ENCODE data around the gene ZFP36. TPM values are rescaled to one million over a fixed set of nuclear protein-coding genes. Genes with fewer than 3 reads are reported as not detected.

Gene ZFP36, protein sequence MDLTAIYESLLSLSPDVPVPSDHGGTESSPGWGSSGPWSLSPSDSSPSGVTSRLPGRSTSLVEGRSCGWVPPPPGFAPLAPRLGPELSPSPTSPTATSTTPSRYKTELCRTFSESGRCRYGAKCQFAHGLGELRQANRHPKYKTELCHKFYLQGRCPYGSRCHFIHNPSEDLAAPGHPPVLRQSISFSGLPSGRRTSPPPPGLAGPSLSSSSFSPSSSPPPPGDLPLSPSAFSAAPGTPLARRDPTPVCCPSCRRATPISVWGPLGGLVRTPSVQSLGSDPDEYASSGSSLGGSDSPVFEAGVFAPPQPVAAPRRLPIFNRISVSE
- total RNA-seq (2021; ENCODE audit: unreplicated experiment) (414 TPM), Bru-seq, nascent RNA (percentile 100 among the genes with signal in this experiment), BruChase-seq, experiment 1, labeled RNA remaining after a 2-hour chase (percentile 99 among the genes with signal in this experiment), BruChase-seq, experiment 2, labeled RNA remaining after a 6-hour chase (percentile 99 among the genes with signal in this experiment)
- 369 TPM for polyA plus RNA-seq (2012; ENCODE audit: insufficient read length)
- long read RNA-seq, transcript ZFP36-203 (2 exons, 1,786 nt), result major isoform, 131 of 390 reads
- long read RNA-seq, partial matches to known transcripts, result 0 of 390 reads
- long read RNA-seq, other reads (novel, unspliced or antisense), result 258 of 390 reads

DNA sequence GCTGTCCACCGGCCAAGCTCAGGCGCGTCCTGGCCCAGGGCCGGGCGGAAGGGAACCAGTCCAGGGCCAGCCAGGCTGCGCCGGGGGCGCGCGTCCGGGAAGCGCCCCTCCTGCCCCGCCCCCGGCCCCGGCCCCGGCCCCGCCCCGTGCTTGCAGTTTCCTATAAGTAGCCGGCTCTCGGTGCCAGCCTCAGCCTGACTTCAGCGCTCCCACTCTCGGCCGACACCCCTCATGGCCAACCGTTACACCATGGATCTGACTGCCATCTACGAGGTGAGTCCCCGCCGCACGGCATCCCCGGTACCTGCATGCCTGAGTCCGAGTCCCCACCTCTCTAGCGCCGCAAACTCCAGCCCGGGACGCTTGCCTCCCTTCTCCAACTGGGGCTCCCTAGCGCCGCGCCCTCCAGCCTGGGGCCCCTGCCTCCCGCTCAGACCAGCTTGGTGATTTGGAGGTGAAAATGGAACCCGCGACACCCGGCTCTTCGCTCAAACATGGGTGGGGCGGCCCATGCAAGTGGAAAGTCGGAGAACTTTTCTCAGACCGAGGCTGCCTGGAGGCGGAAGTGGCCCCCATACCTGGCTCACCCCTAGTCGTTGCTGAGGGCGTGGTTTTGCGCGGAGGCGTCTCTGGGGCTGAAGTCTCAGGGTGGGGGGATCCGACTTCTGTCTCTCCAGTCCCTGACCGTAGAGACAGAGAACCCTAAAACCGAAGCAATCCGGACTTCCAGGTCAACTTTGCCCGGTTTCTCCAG, at the start of gene ZFP36:
Gene ZFP36, plus strand, starts transcription at position 192 of the 754 bp plus-strand sequence. Its CDS starts 58 bp downstream, at position 250.
- Histone ChIP-seq H3K4me3 (ENCODE audit: low read depth in 2 of 2, low read length in 2 of 2) (peak within 1 kb of the TSS; percentile 42 to 55), H3K9me3 (ENCODE audit: control insufficient read depth, insufficient read depth, low read depth, low read length) (no peaks in the 10 kb centered on the region), H3K27ac (ENCODE audit: low read length) (peak within 1 kb of the TSS; percentile 92), H3K36me3 (ENCODE audit: control insufficient read depth, insufficient read depth, low read length) (peaks cover 7% of the 10 kb centered on the region), H3K4me1 (ENCODE audit: control insufficient read depth, insufficient read depth, low read length) (peaks cover 76% of the 10 kb centered on the region), H3K27me3 (ENCODE audit: control insufficient read depth, insufficient read depth, low read length) (no peaks in the 10 kb centered on the region)
- in situ Hi-C loops (cut with HindIII; ENCODE audit: low pct_unique_long_range_greater_than_20kb, low sequenced_read_pairs) (no loop called here), intact Hi-C loops (cut with micrococcal nuclease; ENCODE audit: unreplicated experiment) (no loop called here)
- BruUV-seq (replicated peaks), result no TSS peak
- ATAC-seq, result peak; percentile 37
- DNase-seq (ENCODE audit: low read depth, low spot score), result peak; percentile 100
- POLR2A ChIA-PET, result interaction anchor here (0.5 to 15.7 kb wide), 27 partner anchors 9 to 773 kb away, joined by 3 to 524 read pairs (median 7); partner anchors contain the start of genes DYRK1B, MED29, PAF1 and RPS16
- CTCF ChIA-PET, result interaction anchor here (0.6 to 4.6 kb wide), 8 partner anchors 9 to 213 kb away, joined by 3 to 144 read pairs (median 6); partner anchors contain the start of genes MED29, PAF1 and RPS16
- TF ChIP-seq, protein P1, sequence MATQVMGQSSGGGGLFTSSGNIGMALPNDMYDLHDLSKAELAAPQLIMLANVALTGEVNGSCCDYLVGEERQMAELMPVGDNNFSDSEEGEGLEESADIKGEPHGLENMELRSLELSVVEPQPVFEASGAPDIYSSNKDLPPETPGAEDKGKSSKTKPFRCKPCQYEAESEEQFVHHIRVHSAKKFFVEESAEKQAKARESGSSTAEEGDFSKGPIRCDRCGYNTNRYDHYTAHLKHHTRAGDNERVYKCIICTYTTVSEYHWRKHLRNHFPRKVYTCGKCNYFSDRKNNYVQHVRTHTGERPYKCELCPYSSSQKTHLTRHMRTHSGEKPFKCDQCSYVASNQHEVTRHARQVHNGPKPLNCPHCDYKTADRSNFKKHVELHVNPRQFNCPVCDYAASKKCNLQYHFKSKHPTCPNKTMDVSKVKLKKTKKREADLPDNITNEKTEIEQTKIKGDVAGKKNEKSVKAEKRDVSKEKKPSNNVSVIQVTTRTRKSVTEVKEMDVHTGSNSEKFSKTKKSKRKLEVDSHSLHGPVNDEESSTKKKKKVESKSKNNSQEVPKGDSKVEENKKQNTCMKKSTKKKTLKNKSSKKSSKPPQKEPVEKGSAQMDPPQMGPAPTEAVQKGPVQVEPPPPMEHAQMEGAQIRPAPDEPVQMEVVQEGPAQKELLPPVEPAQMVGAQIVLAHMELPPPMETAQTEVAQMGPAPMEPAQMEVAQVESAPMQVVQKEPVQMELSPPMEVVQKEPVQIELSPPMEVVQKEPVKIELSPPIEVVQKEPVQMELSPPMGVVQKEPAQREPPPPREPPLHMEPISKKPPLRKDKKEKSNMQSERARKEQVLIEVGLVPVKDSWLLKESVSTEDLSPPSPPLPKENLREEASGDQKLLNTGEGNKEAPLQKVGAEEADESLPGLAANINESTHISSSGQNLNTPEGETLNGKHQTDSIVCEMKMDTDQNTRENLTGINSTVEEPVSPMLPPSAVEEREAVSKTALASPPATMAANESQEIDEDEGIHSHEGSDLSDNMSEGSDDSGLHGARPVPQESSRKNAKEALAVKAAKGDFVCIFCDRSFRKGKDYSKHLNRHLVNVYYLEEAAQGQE (IDR thresholded peaks at IDR 0.05; ENCODE audit: insufficient read depth in 1 of 2, low read depth in 2 of 2, low read length in 1 of 2), result no peak
- TF ChIP-seq POLR2AphosphoS5 (IDR thresholded peaks at IDR 0.05; ENCODE audit: low read depth, low read length), result no peak
- TF ChIP-seq, protein P2, sequence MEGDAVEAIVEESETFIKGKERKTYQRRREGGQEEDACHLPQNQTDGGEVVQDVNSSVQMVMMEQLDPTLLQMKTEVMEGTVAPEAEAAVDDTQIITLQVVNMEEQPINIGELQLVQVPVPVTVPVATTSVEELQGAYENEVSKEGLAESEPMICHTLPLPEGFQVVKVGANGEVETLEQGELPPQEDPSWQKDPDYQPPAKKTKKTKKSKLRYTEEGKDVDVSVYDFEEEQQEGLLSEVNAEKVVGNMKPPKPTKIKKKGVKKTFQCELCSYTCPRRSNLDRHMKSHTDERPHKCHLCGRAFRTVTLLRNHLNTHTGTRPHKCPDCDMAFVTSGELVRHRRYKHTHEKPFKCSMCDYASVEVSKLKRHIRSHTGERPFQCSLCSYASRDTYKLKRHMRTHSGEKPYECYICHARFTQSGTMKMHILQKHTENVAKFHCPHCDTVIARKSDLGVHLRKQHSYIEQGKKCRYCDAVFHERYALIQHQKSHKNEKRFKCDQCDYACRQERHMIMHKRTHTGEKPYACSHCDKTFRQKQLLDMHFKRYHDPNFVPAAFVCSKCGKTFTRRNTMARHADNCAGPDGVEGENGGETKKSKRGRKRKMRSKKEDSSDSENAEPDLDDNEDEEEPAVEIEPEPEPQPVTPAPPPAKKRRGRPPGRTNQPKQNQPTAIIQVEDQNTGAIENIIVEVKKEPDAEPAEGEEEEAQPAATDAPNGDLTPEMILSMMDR (IDR thresholded peaks at IDR 0.05), result no peak
- no peak for TF ChIP-seq TCF7L2 (IDR thresholded peaks at IDR 0.05; ENCODE audit: low read depth, low read length)
- TF ChIP-seq SIN3A (IDR thresholded peaks at IDR 0.05; ENCODE audit: borderline replicate concordance, insufficient read depth, low read depth, low read length), result no peak

DNA sequence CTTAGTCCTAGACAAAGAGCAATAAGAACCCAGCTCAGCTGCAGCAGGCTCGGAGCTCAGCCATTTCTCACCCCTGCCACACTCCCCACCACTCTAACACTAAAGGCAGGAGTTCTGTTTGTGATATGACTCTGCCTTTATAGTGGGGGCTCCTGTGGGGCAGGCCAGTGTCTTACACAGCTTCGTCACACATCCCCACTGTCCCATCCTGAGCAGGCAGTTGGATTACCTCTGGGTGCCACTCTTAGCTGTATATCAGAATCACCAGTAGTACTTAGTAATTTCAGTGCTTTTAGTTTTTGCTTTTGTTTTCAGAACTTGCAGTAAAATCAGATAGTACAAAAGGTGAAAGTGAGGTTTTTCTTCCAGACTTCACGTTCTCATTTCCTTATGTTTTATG, 47.6 kb upstream of the ZFP36 start:
- Histone ChIP-seq H3K4me1 (ENCODE audit: control insufficient read depth, insufficient read depth, low read length) (peaks cover 5% of the 10 kb centered on the region; the same call in 1 of the 2 replicates), H3K4me3 (ENCODE audit: low read depth in 2 of 2, low read length in 2 of 2) (no peak overlapping the region), H3K27me3 (ENCODE audit: control insufficient read depth, insufficient read depth, low read length) (no peaks in the 10 kb centered on the region), H3K9me3 (ENCODE audit: control insufficient read depth, insufficient read depth, low read depth, low read length) (no peaks in the 10 kb centered on the region), H3K36me3 (ENCODE audit: control insufficient read depth, insufficient read depth, low read length) (peaks cover 86% of the 10 kb centered on the region), H3K27ac (ENCODE audit: low read length) (no peak overlapping the region)
- BruUV-seq (replicated peaks), result no TSS peak
- POLR2A ChIA-PET, result interaction anchor here (0.6 to 1.9 kb wide), 5 partner anchors 8 to 37 kb away, joined by 3 to 9 read pairs (median 5); no protein-coding TSS in a partner anchor
- ATAC-seq (no peak), DNase-seq (ENCODE audit: low read depth, low spot score) (no peak)
- CTCF ChIA-PET, result interaction anchor here (0.8 to 2.9 kb wide), 4 partner anchors 9 to 434 kb away, joined by 4 to 8 read pairs (median 6); partner anchors contain the start of gene SAMD4B
- TF ChIP-seq, protein P2 (IDR thresholded peaks at IDR 0.05), result no peak
- TF ChIP-seq, protein P1 (IDR thresholded peaks at IDR 0.05; ENCODE audit: insufficient read depth in 1 of 2, low read depth in 2 of 2, low read length in 1 of 2), result no peak
- TF ChIP-seq POLR2AphosphoS5 (IDR thresholded peaks at IDR 0.05; ENCODE audit: low read depth, low read length) (no peak), SIN3A (IDR thresholded peaks at IDR 0.05; ENCODE audit: borderline replicate concordance, insufficient read depth, low read depth, low read length) (no peak), TCF7L2 (IDR thresholded peaks at IDR 0.05; ENCODE audit: low read depth, low read length) (no peak)
- intact Hi-C loops (cut with micrococcal nuclease; ENCODE audit: unreplicated experiment) (no loop called here), in situ Hi-C loops (cut with HindIII; ENCODE audit: low pct_unique_long_range_greater_than_20kb, low sequenced_read_pairs) (no loop called here)
